Effector memory CD4-positive, alpha-beta T cell (primary cell): ENCODE measurements around the gene PCBP3.

Experiments used
- DNase-seq, 3 donors: peaks; one replicate each; pipeline ENCODE4 v3.0.0-alpha.2; 2020
- H3K27ac ChIP-seq: 2 replicates; pipeline ENCODE4 v1.7.0; 2013; ENCODE audit warnings: mild to moderate bottlenecking, low read length, moderate library complexity; ENCODE audit not compliant: insufficient read depth, poor library complexity, severe bottlenecking
- H3K27me3 ChIP-seq: replicated peaks from 2 replicates; pipeline ENCODE4 v1.7.0; 2013; ENCODE audit warnings: mild to moderate bottlenecking, low read length; ENCODE audit not compliant: insufficient read depth, control insufficient read depth, poor library complexity, severe bottlenecking
- H3K36me3 ChIP-seq: 2 replicates; pipeline ENCODE4 v1.7.0; 2013; ENCODE audit warnings: mild to moderate bottlenecking, low read length, moderate library complexity; ENCODE audit not compliant: control insufficient read depth, insufficient read depth
- H3K4me1 ChIP-seq: 2 replicates; pipeline ENCODE4 v1.7.0; 2013; ENCODE audit warnings: low read length, mild to moderate bottlenecking; ENCODE audit not compliant: control insufficient read depth, insufficient read depth, poor library complexity, severe bottlenecking
- H3K4me3 ChIP-seq: 2 replicates; pipeline ENCODE4 v1.7.0; 2013; ENCODE audit warnings: low read length, low read depth, mild to moderate bottlenecking; ENCODE audit not compliant: insufficient read depth, poor library complexity, severe bottlenecking
- H3K9me3 ChIP-seq: 2 replicates; pipeline ENCODE4 v1.7.0; 2013; ENCODE audit warnings: mild to moderate bottlenecking, low read length, moderate library complexity; ENCODE audit not compliant: control insufficient read depth

The PCBP3 gene

GRCh38 chr21:45739218-45740087, 95.9 kb downstream of the PCBP3 start:
- H3K4me1 ChIP-seq, result no peaks in the 10 kb centered on the region

DNA sequence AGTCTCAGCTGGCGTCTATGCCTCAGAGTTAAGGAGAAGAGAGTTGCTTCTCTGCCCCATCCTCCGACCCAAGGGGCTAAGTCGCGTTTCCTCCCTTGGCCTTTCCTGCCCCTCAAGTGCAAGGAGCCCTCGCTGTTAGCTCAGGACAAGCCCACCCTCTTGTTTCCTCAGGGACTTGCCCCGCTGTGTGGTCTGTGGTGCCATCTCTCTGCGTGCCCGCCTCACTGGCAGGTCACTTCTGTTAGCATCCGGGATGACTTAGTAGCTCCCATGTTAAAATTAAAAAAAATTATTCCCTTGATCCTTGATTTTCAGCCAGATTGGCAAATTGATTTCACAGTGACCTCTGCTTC, 96.5 kb downstream of the PCBP3 start:
- H3K36me3 ChIP-seq, result no peaks in the 10 kb centered on the region
- no peaks in the 10 kb centered on the region for H3K27me3 ChIP-seq
- no peak overlapping the region for H3K4me3 ChIP-seq
- no peak overlapping the region for H3K27ac ChIP-seq
- no peak for DNase-seq
- no peaks in the 10 kb centered on the region for H3K4me1 ChIP-seq
- H3K9me3 ChIP-seq, result no peaks in the 10 kb centered on the region

More at GRCh38 chr21:45739218-45740087, 95.9 kb downstream of the PCBP3 start:
- Histone ChIP-seq H3K36me3 (no peaks in the 10 kb centered on the region), H3K9me3 (no peaks in the 10 kb centered on the region), H3K27ac (no peak overlapping the region), H3K27me3 (no peaks in the 10 kb centered on the region), H3K4me3 (no peak overlapping the region)
- DNase-seq, result no peak

GRCh38 chr21:45740491-45741357, 97.2 kb downstream of the PCBP3 start:
- H3K27ac ChIP-seq, result no peak overlapping the region
- no peaks in the 10 kb centered on the region for H3K27me3 ChIP-seq
- no peaks in the 10 kb centered on the region for H3K9me3 ChIP-seq
- no peaks in the 10 kb centered on the region for H3K36me3 ChIP-seq
- DNase-seq, result no peak
- no peak overlapping the region for H3K4me3 ChIP-seq
- H3K4me1 ChIP-seq, result no peaks in the 10 kb centered on the region

GRCh38 chr21:45741691-45742090, 98.2 kb downstream of the PCBP3 start:
- Histone ChIP-seq H3K27me3 (no peaks in the 10 kb centered on the region), H3K9me3 (no peaks in the 10 kb centered on the region), H3K36me3 (no peaks in the 10 kb centered on the region), H3K27ac (no peak overlapping the region), H3K4me1 (no peaks in the 10 kb centered on the region), H3K4me3 (no peak overlapping the region)
- DNase-seq, result no peak

DNA sequence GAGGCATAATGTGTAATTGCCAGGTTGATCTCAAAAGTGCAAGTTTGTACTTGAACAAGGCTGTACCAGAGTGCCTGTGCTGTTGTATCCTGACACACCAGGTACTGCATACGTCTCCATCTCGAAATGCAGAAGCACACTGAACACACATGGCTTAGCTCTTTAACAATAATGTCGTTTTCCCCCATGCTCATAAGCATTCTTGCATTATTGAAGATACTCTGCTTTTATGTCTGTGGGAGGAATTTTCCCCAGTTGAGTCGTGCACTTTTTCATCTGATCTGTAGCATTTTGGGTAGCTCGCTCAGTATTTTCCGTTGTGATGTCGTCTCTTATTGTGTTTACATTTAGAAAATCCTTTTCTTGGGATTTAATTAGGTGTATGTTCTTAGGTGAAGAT, 98.7 kb downstream of the PCBP3 start:
- no peak for DNase-seq

DNA sequence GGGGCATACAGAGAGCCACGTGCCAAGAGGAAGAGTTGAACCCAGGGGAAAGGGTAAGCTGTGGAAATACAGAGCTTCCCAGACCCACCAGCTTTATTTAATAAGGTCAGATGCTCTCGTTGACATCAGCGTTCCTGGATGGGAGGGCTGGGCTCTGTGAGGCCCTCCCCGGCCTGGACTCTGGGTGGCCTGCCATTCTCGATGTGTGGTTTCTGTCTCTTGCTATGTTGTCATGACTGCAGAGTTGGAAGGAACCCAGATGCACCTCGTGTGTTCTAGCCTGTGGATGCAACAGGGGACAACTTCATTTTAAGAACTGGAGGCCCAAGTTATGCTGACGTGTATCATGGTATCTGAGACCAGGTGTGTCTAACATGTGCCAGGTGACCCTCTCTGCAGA, 101.7 kb downstream of the PCBP3 start:
- Histone ChIP-seq H3K4me1 (no peaks in the 10 kb centered on the region), H3K36me3 (no peaks in the 10 kb centered on the region), H3K9me3 (no peaks in the 10 kb centered on the region), H3K27me3 (no peaks in the 10 kb centered on the region), H3K27ac (no peak overlapping the region), H3K4me3 (no peak overlapping the region)
- no peak for DNase-seq

More for the DNA sequence above, 98.7 kb downstream of the PCBP3 start:
- no peaks in the 10 kb centered on the region for H3K27me3 ChIP-seq
- H3K4me3 ChIP-seq, result no peak overlapping the region
- no peaks in the 10 kb centered on the region for H3K4me1 ChIP-seq
- no peak overlapping the region for H3K27ac ChIP-seq
- H3K36me3 ChIP-seq, result no peaks in the 10 kb centered on the region
- H3K9me3 ChIP-seq, result no peaks in the 10 kb centered on the region

DNA sequence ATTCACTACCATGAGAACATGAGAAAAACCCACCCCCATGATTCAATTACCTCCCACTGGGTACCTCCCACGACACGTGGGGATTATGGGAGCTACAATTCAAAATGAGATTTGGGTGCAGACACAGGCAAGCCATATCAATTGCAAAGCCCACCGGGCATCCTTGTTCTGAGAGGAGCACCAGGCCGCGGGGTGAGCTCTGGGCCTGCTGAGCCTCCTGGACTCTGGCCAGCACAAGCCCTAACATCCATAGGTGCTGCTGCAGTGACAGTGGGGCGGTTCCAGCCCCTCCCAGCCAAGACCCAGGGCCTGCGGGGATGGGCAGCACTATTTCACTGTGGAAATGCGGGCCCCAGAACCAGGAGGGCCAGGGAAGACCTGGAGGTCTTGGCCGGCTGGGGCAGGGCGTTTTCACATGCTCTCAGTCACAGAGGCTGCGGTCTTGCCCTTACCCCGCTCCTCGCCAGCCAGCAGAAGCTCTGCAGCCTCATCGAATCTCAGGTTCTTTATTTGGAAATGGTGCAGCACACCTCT, 103.8 kb downstream of the PCBP3 start:
- Histone ChIP-seq H3K27me3 (no peaks in the 10 kb centered on the region), H3K36me3 (no peaks in the 10 kb centered on the region), H3K4me3 (no peak overlapping the region), H3K9me3 (no peaks in the 10 kb centered on the region), H3K27ac (no peak overlapping the region), H3K4me1 (no peaks in the 10 kb centered on the region)
- DNase-seq, result no peak

DNA sequence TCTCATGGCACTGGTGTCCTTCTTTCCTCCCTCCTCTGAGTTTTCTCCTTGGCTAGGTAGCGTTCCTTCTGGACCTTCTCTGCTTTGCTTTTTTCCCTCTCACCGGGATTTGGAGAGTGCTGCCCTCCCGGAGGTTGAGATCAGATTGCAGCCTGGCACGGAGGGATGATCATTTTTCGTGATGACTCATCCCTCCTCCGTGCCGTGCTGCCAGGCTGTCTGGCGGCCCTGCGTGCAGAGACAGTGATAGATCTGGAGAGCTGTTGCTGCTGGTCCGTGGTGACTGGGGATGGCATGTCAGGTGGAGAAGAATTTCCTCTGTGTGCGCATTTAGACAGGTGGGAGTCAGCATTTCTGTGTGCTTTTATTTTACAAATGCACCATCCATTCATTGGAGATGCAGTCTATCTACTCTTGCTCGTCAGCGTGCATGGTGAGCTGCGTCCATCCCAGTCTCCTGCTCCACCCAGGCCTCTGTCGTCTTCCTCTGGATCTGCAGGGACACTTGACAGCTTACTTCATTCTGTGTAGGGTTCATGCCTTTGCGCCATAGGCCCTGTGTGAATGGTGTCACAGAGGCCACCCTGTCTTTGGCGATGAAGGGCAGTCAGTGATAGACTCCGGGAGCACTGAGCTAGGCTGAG, 104.4 kb downstream of the PCBP3 start:
- Histone ChIP-seq H3K4me1 (no peaks in the 10 kb centered on the region), H3K27me3 (no peaks in the 10 kb centered on the region)
- DNase-seq, result no peak

DNA sequence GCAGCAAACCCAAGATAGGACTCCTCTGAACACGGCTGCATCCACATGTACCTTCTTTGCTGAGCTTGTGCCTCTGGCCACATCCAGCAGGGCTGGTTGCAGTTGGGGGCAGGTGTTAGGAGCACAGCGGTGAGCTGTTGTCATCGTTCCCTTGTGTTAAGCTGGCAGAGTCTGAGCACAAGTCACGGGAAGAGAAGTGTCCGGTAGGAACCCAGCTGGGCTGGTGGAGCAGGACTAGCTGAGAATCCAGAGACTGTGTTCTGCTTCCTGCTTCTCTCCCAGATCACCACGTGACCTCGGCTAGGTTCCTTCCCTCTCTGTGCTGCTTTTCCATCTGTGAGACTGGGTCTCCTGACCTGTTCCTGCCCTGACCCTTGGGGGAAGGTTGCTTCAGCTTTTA, 105.1 kb downstream of the PCBP3 start:
- DNase-seq, result no peak
- Histone ChIP-seq H3K27me3 (no peaks in the 10 kb centered on the region), H3K9me3 (no peaks in the 10 kb centered on the region), H3K4me1 (no peaks in the 10 kb centered on the region), H3K27ac (no peak overlapping the region), H3K4me3 (no peak overlapping the region), H3K36me3 (no peaks in the 10 kb centered on the region)

More for the DNA sequence above, 104.4 kb downstream of the PCBP3 start:
- H3K36me3 ChIP-seq, result no peaks in the 10 kb centered on the region
- H3K4me3 ChIP-seq, result no peak overlapping the region
- no peaks in the 10 kb centered on the region for H3K9me3 ChIP-seq
- no peak overlapping the region for H3K27ac ChIP-seq
